Ovary (tissue), 3 donors: Measurements from ENCODE around the gene TSGA10IP.

ENCODE experiments used
- CTCF ChIP-seq, 3 donors: fragments of 450-650 bp in 2 of 3; fragments of 200-600 bp in 1 of 3; IDR thresholded peaks; one replicate each; pipeline versions ENCODE4 v1.5.1 to v1.8.0; 2016 to 2022; ENCODE audit warnings: antibody characterized with exemption in 3 of 3, mild to moderate bottlenecking in 1 of 3
- POLR2A ChIP-seq: fragments of 450-650 bp; IDR thresholded peaks from one replicate; pipeline ENCODE4 v1.6.1; 2017; ENCODE audit warnings: antibody characterized with exemption, mild to moderate bottlenecking, moderate library complexity
- donor health status: DM: no; HTN: no; CAD: no.

DNA sequence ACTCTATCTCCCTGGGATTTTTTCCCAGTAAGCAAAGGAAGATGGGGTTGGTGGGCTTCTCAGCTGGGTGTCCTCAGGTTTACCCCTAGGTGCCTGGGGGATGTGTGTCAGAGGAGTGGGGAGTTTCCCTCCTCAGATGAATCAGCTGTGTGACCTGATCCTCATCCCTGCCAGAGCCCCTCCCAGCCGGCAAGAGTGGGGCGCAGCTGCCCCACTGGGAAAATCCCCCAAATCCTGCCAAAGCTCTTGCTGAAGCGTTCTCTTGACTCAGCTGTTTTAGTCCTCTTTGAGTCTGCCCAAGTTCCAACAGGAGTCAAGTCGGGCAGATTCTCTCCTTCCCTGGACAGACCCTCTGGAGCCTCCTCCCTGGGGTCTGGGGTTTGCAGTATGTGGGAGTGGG is 32.4 kb upstream of the TSGA10IP start:
- TF ChIP-seq POLR2A (no peak), CTCF (IDR thresholded peaks at IDR 0.05) (no peak)
